DOHH2 (cell line): ENCODE results near the gene PATZ1.

Experiments
- EZH2phosphoT487 ChIP-seq: fragments of 200-600 bp; sonication (generic); IDR thresholded peaks from 2 replicates; pipeline ENCODE4 v1.6.1; 2017; ENCODE audit warnings: borderline replicate concordance, mild to moderate bottlenecking, antibody characterized with exemption, low read length, moderate library complexity, mixed read lengths
- TF ChIP-seq, protein P1 (sequence below): fragments of 200-600 bp; sonication (generic); IDR thresholded peaks from one replicate; pipeline ENCODE4 v1.5.1; 2014; ENCODE audit warnings: antibody characterized with exemption, mild to moderate bottlenecking, low read depth, low read length; ENCODE audit not compliant: poor library complexity, severe bottlenecking

DNA sequence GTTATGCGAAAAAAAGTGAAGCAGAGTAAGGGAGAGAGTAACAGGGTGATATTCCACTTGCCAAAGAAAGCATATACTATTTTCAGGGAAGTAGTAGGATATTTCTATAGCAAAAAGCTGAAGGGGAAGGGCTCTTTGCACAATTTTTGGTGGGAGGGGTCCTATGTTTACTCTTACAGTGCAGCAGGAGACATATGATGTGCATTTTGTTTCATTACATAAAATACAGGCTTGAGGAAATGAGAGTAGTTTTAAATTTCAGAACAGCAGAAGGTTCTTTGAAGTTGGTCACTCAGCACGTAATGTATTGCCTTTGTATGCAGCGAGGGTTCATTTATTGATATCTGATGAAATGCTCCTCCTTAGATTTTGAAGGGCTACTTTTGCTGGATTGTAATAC is 50.8 kb downstream of the PATZ1 start:
- TF ChIP-seq, protein P1, sequence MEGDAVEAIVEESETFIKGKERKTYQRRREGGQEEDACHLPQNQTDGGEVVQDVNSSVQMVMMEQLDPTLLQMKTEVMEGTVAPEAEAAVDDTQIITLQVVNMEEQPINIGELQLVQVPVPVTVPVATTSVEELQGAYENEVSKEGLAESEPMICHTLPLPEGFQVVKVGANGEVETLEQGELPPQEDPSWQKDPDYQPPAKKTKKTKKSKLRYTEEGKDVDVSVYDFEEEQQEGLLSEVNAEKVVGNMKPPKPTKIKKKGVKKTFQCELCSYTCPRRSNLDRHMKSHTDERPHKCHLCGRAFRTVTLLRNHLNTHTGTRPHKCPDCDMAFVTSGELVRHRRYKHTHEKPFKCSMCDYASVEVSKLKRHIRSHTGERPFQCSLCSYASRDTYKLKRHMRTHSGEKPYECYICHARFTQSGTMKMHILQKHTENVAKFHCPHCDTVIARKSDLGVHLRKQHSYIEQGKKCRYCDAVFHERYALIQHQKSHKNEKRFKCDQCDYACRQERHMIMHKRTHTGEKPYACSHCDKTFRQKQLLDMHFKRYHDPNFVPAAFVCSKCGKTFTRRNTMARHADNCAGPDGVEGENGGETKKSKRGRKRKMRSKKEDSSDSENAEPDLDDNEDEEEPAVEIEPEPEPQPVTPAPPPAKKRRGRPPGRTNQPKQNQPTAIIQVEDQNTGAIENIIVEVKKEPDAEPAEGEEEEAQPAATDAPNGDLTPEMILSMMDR, result no peak
- TF ChIP-seq EZH2phosphoT487, result no peak
